Measurements from ENCODE around the gene ARMH3. TPM values are rescaled to one million over a fixed set of nuclear protein-coding genes. Genes with fewer than 3 reads are reported as not detected.
A peak's percentile ranks its signal among the peaks of the same experiment; 100 is the strongest.

Gene ARMH3
- total and polyA plus RNA-seq, 8 donors = 3.5 to 29.0 (median 17.2) TPM

GRCh38 chr10:101816376-101816775, 239.6 kb downstream of the ARMH3 start:
- DNase-seq = peak in 1 of 2 donors; percentile 33
- intact Hi-C loops (cut with DNase I; ENCODE audit: low total_unique reads) = no loop called here
- WGBS, 5 donors = 0 to 1% (median 1%) methylated on average over 5 of the region's 5 CpGs
- H3K36me3 ChIP-seq = peaks cover 9 to 18% (median 18%) of the 10 kb centered on the region in 4 donors
- H3K4me3 ChIP-seq = peak overlapping the region; percentile 98 to 99 (median 99)
- TF ChIP-seq CTCF (IDR thresholded peaks at IDR 0.05) (no peak), EP300 (IDR thresholded peaks at IDR 0.05) (no peak), POLR2A (IDR thresholded peaks at IDR 0.05) (no peak), POLR2AphosphoS5 (IDR thresholded peaks at IDR 0.05) (no peak)
- H3K4me1 ChIP-seq = peaks cover 24 to 69% (median 49%) of the 10 kb centered on the region in 4 donors
- no peaks in the 10 kb centered on the region for H3K9me3 ChIP-seq
- peak overlapping the region in 3 of 5 donors; percentile 33 to 94 (median 49) for H3K27ac ChIP-seq
- H3K27me3 ChIP-seq = no peaks in the 10 kb centered on the region

- DNase-seq = peak in 1 of 2 donors; percentile 9
- peaks cover 20 to 36% (median 36%) of the 10 kb centered on the region in 4 donors for H3K36me3 ChIP-seq
- H3K4me1 ChIP-seq = peaks cover 23 to 74% (median 47%) of the 10 kb centered on the region in 4 donors
- peak overlapping the region; percentile 98 to 99 (median 99) for H3K4me3 ChIP-seq
- no peaks in the 10 kb centered on the region for H3K9me3 ChIP-seq
- no peak for TF ChIP-seq POLR2AphosphoS5 (IDR thresholded peaks at IDR 0.05)
- TF ChIP-seq EP300 (IDR thresholded peaks at IDR 0.05) = no peak
- TF ChIP-seq POLR2A (IDR thresholded peaks at IDR 0.05) = no peak
- no peak for TF ChIP-seq CTCF (IDR thresholded peaks at IDR 0.05)
- no peaks in the 10 kb centered on the region for H3K27me3 ChIP-seq
- intact Hi-C loops (cut with DNase I; ENCODE audit: low total_unique reads) = no loop called here
- 66 to 79% (median 71%) methylated on average over 8 of the region's 8 CpGs for WGBS, 5 donors
- peak overlapping the region in 1 of 5 donors; percentile 24 for H3K27ac ChIP-seq
Measured at GRCh38 chr10:101814466-101815071, 241.4 kb downstream of the ARMH3 start.

GRCh38 chr10:101812606-101813005, 243.4 kb downstream of the ARMH3 start:
- 59 to 76% (median 63%) methylated on average over 4 of the region's 4 CpGs for WGBS, 5 donors
- TF ChIP-seq POLR2A (IDR thresholded peaks at IDR 0.05) = no peak
- no peak for TF ChIP-seq CTCF (IDR thresholded peaks at IDR 0.05)
- no peak for TF ChIP-seq POLR2AphosphoS5 (IDR thresholded peaks at IDR 0.05)
- TF ChIP-seq EP300 (IDR thresholded peaks at IDR 0.05) = no peak

GRCh38 chr10:101807158-101807557, 248.8 kb downstream of the ARMH3 start:
- no peak for DNase-seq
- WGBS, 5 donors = 76 to 89% (median 83%) methylated on average over 1 of the region's 1 CpG
- Histone ChIP-seq H3K4me1 (peaks cover 0 to 27% (median 6%) of the 10 kb centered on the region in 4 donors), H3K36me3 (peaks cover 78 to 100% (median 100%) of the 10 kb centered on the region in 4 donors), H3K27ac (no peak overlapping the region), H3K9me3 (no peaks in the 10 kb centered on the region), H3K27me3 (no peaks in the 10 kb centered on the region), H3K4me3 (no peak overlapping the region)
- intact Hi-C loops (cut with DNase I; ENCODE audit: low total_unique reads) = no loop called here
- TF ChIP-seq EP300 (IDR thresholded peaks at IDR 0.05) (no peak), CTCF (IDR thresholded peaks at IDR 0.05) (no peak)

More at GRCh38 chr10:101812606-101813005, 243.4 kb downstream of the ARMH3 start:
- no peaks in the 10 kb centered on the region for H3K27me3 ChIP-seq
- intact Hi-C loops (cut with DNase I; ENCODE audit: low total_unique reads) = no loop called here
- peaks cover 32 to 56% (median 55%) of the 10 kb centered on the region in 4 donors for H3K36me3 ChIP-seq
- H3K4me3 ChIP-seq = no peak overlapping the region
- peaks cover 15 to 68% (median 39%) of the 10 kb centered on the region in 4 donors for H3K4me1 ChIP-seq
- H3K9me3 ChIP-seq = no peaks in the 10 kb centered on the region
- no peak for DNase-seq
- no peak overlapping the region for H3K27ac ChIP-seq

Measured in stomach (tissue), 9 donors.